ENCODE measurements around the gene PDE7B. TPM values are rescaled to one million over a fixed set of nuclear protein-coding genes. Genes with fewer than 3 reads are reported as not detected.

Gene PDE7B
- total and polyA plus RNA-seq, 2 donors (not counting 1 experiment from before 2014, with no cell fraction given): 2.6 to 7.5 TPM

GRCh38 chr6:136160250-136160649 is 308.7 kb downstream of the PDE7B start:
- 85% methylated on average over 2 of the region's 4 CpGs for WGBS (ENCODE audit: insufficient coverage)
- H3K4me3 Mint-ChIP-seq: no peak overlapping the region
- Histone ChIP-seq H3K4me2 (replicated peaks; ENCODE audit: low read depth, low read length, poor library complexity, severe bottlenecking) (no peak overlapping the region), H3K27ac (ENCODE audit: low read length in 2 of 2) (no peak overlapping the region), H3K27me3 (replicated peaks in 1 of 4; ENCODE audit: control extremely low read depth in 1 of 4, control insufficient read depth in 3 of 4, insufficient read depth in 4 of 4, low read length in 3 of 4) (no peaks in the 10 kb centered on the region), H3K9me3 (ENCODE audit: control extremely low read depth in 1 of 3, control insufficient read depth in 2 of 3, insufficient read depth in 1 of 3, low read length in 2 of 3) (peaks cover 0 to 7% (median 6%) of the 10 kb centered on the region in 3 donors), H3K4me3 (ENCODE audit: control extremely low read depth in 1 of 5, extremely low read depth in 1 of 5, insufficient read depth in 1 of 5, low read depth in 2 of 5, low read length in 4 of 5) (no peak overlapping the region), H3K36me3 (replicated peaks in 1 of 2; ENCODE audit: control extremely low read depth in 1 of 2, control insufficient read depth in 1 of 2, extremely low read depth in 1 of 2, insufficient read depth in 2 of 2, low read length in 1 of 2) (peaks cover 0 to 20% of the 10 kb centered on the region in 2 experiments), H3K4me1 (ENCODE audit: control insufficient read depth in 2 of 2, insufficient read depth in 2 of 2, low read length in 2 of 2) (no peaks in the 10 kb centered on the region), H3K79me2 (ENCODE audit: control insufficient read depth, insufficient read depth, low read length) (no peaks in the 10 kb centered on the region), H2AFZ (ENCODE audit: insufficient read depth, low read depth, low read length, poor library complexity, severe bottlenecking) (no peak overlapping the region), H4K20me1 (ENCODE audit: control insufficient read depth, insufficient read depth, low read length, poor library complexity, severe bottlenecking) (no peaks in the 10 kb centered on the region), H3K9ac (ENCODE audit: low read length) (no peak overlapping the region)
- no peaks in the 10 kb centered on the region for H3K4me1 Mint-ChIP-seq
- ChIA-PET CTCF (no interaction called here), POLR2A (no interaction called here)
- peaks cover 9% of the 10 kb centered on the region for H3K9me3 Mint-ChIP-seq (ENCODE audit: insufficient read depth)
- no peaks in the 10 kb centered on the region for H3K27me3 Mint-ChIP-seq
- intact Hi-C loops (cut with micrococcal nuclease): no loop called here
- no peak for DNase-seq
- TF ChIP-seq EZH2 (IDR thresholded peaks at IDR 0.05; ENCODE audit: borderline replicate concordance, insufficient read depth, low read depth, low read length, poor library complexity, severe bottlenecking) (no peak), CTCF (IDR thresholded peaks at IDR 0.05) (no peak)
- no peak overlapping the region for H3K27ac Mint-ChIP-seq
- no peak for ATAC-seq (ENCODE audit: low read depth)

- Histone ChIP-seq H2AFZ (ENCODE audit: insufficient read depth, low read depth, low read length, poor library complexity, severe bottlenecking) (no peak overlapping the region), H3K9me3 (ENCODE audit: control extremely low read depth in 1 of 3, control insufficient read depth in 2 of 3, insufficient read depth in 1 of 3, low read length in 2 of 3) (peaks cover 0 to 7% (median 6%) of the 10 kb centered on the region in 3 donors), H3K79me2 (ENCODE audit: control insufficient read depth, insufficient read depth, low read length) (no peaks in the 10 kb centered on the region), H3K27me3 (replicated peaks in 1 of 4; ENCODE audit: control extremely low read depth in 1 of 4, control insufficient read depth in 3 of 4, insufficient read depth in 4 of 4, low read length in 3 of 4) (no peaks in the 10 kb centered on the region), H3K4me2 (replicated peaks; ENCODE audit: low read depth, low read length, poor library complexity, severe bottlenecking) (no peak overlapping the region), H4K20me1 (ENCODE audit: control insufficient read depth, insufficient read depth, low read length, poor library complexity, severe bottlenecking) (no peaks in the 10 kb centered on the region), H3K9ac (ENCODE audit: low read length) (no peak overlapping the region), H3K4me3 (ENCODE audit: control extremely low read depth in 1 of 5, extremely low read depth in 1 of 5, insufficient read depth in 1 of 5, low read depth in 2 of 5, low read length in 4 of 5) (no peak overlapping the region), H3K36me3 (replicated peaks in 1 of 2; ENCODE audit: control extremely low read depth in 1 of 2, control insufficient read depth in 1 of 2, extremely low read depth in 1 of 2, insufficient read depth in 2 of 2, low read length in 1 of 2) (peaks cover 0 to 16% of the 10 kb centered on the region in 2 experiments), H3K27ac (ENCODE audit: low read length in 2 of 2) (no peak overlapping the region), H3K4me1 (ENCODE audit: control insufficient read depth in 2 of 2, insufficient read depth in 2 of 2, low read length in 2 of 2) (no peaks in the 10 kb centered on the region)
- ATAC-seq (ENCODE audit: low read depth) (no peak), DNase-seq (no peak)
- intact Hi-C loops (cut with micrococcal nuclease): no loop called here
- H3K9me3 Mint-ChIP-seq (ENCODE audit: insufficient read depth): peaks cover 9% of the 10 kb centered on the region
- ChIA-PET POLR2A (no interaction called here), CTCF (no interaction called here)
- no peaks in the 10 kb centered on the region for H3K27me3 Mint-ChIP-seq
- H3K4me3 Mint-ChIP-seq: no peak overlapping the region
- WGBS (ENCODE audit: insufficient coverage): 100% methylated on average over 1 of the region's 3 CpGs
- H3K27ac Mint-ChIP-seq: no peak overlapping the region
- no peaks in the 10 kb centered on the region for H3K4me1 Mint-ChIP-seq
- TF ChIP-seq EZH2 (IDR thresholded peaks at IDR 0.05; ENCODE audit: borderline replicate concordance, insufficient read depth, low read depth, low read length, poor library complexity, severe bottlenecking) (no peak), CTCF (IDR thresholded peaks at IDR 0.05) (no peak)
These were observed 310.4 kb downstream of the PDE7B start for GRCh38 chr6:136161950-136162349.
